Breast epithelium (tissue), 4 donors: ENCODE data around the gene KLHL29. TPM values are rescaled to one million over a fixed set of nuclear protein-coding genes. Genes with fewer than 3 reads are reported as not detected.
"Not testable (repeated sequence)": the region's sequence is repeated elsewhere in the genome, so short reads cannot be mapped to it uniquely, and the experiment has no call there.

Experiments used
- DNase-seq, 2 donors: peaks; one replicate each; pipeline ENCODE4 v3.0.0-alpha.2; 2019; ENCODE audit warnings: low spot score in 2 of 2
- H3K27ac ChIP-seq, 2 donors: fragments of 200-600 bp; sonication (generic) in 1 of 2; one replicate each; pipeline ENCODE4 v1.5.1; 2016 to 2019; ENCODE audit warnings: mild to moderate bottlenecking in 1 of 2
- H3K27me3 ChIP-seq, 2 donors: fragments of 200-600 bp; sonication (generic) in 1 of 2; one replicate each; pipeline versions ENCODE4 v1.5.1 to v1.6.0; 2017 to 2019; ENCODE audit warnings: control low read depth in 1 of 2, mild to moderate bottlenecking in 1 of 2
- H3K36me3 ChIP-seq: fragments of 200-600 bp; one replicate; pipeline ENCODE4 v1.5.1; 2019
- H3K4me1 ChIP-seq, 2 donors: fragments of 200-600 bp; sonication (generic); one replicate each; pipeline ENCODE4 v1.5.1; 2016 to 2019; ENCODE audit warnings: control low read depth in 1 of 2
- H3K4me3 ChIP-seq, 3 donors: fragments of 200-600 bp; sonication (generic); 1 replicate in 2 of 3; 2 replicates in 1 of 3; pipeline ENCODE4 v1.5.1; 2016 to 2019; ENCODE audit warnings: mild to moderate bottlenecking in 3 of 3, moderate library complexity in 2 of 3
- H3K9me3 ChIP-seq, 2 donors: fragments of 200-600 bp; sonication (generic) in 1 of 2; one replicate each; pipeline ENCODE4 v1.5.1; 2016 to 2019; ENCODE audit warnings: control low read depth in 1 of 2
- CTCF ChIP-seq, 3 donors: fragments of 450-650 bp; IDR thresholded peaks; one replicate each; pipeline ENCODE4 v1.5.1; 2016 to 2017; ENCODE audit warnings: antibody characterized with exemption in 3 of 3, mild to moderate bottlenecking in 3 of 3, moderate library complexity in 3 of 3
- POLR2A ChIP-seq: fragments of 450-650 bp; IDR thresholded peaks from one replicate; pipeline ENCODE4 v1.6.1; 2016; ENCODE audit warnings: antibody characterized with exemption, mild to moderate bottlenecking, moderate library complexity
- POLR2AphosphoS5 ChIP-seq, 3 donors: sonication (generic); formaldehyde crosslinking; IDR thresholded peaks; one replicate each; pipeline ENCODE4 v1.6.1; 2017; ENCODE audit warnings: antibody characterized with exemption in 3 of 3
- intact Hi-C: fragments of 100-400 bp; cut with DNase I; formaldehyde crosslinking; loops from one replicate; pipeline ENCODE4 v1.15.1; 2023; ENCODE audit warnings: low total_unique reads
- total RNA-seq, 3 donors: library from RNA; depleted of rRNA; stranded (reverse); fragments of >200 nt; gene quantifications; one replicate each; pipeline ENCODE4 v1.1.0, GENCODE V29; 2016

KLHL29 gene
- total RNA-seq, 3 donors from 2014 or later = 4.5 to 20.9 (median 14.7) TPM

- intact Hi-C loops = no loop called here
These were observed 37.4 kb upstream of the KLHL29 start for GRCh38 chr2:23347471-23348092.

GRCh38 chr2:23348093-23348481 is 36.9 kb upstream of the KLHL29 start:
- H3K4me3 ChIP-seq, DNase-seq, H3K27ac ChIP-seq, H3K9me3 ChIP-seq, intact Hi-C loops, H3K27me3 ChIP-seq, H3K36me3 ChIP-seq, H3K4me1 ChIP-seq: not testable (repeated sequence)

More at GRCh38 chr2:23347471-23348092, 37.4 kb upstream of the KLHL29 start:
- Histone ChIP-seq H3K27ac (no peak overlapping the region), H3K36me3 (no peaks in the 10 kb centered on the region), H3K27me3 (no peaks in the 10 kb centered on the region), H3K4me1 (no peaks in the 10 kb centered on the region), H3K4me3 (no peak overlapping the region), H3K9me3 (no peaks in the 10 kb centered on the region)
- TF ChIP-seq POLR2A (no peak), CTCF (IDR thresholded peaks at IDR 0.05) (no peak), POLR2AphosphoS5 (IDR thresholded peaks at IDR 0.05) (no peak)
- DNase-seq = no peak

GRCh38 chr2:23349508-23349907 is 35.5 kb upstream of the KLHL29 start:
- intact Hi-C loops = no loop called here
- no peaks in the 10 kb centered on the region for H3K4me1 ChIP-seq
- no peaks in the 10 kb centered on the region for H3K9me3 ChIP-seq
- no peaks in the 10 kb centered on the region for H3K36me3 ChIP-seq
- H3K4me3 ChIP-seq = no peak overlapping the region
- no peak for DNase-seq
- H3K27ac ChIP-seq = no peak overlapping the region
- H3K27me3 ChIP-seq = no peaks in the 10 kb centered on the region
- TF ChIP-seq CTCF (IDR thresholded peaks at IDR 0.05) (no peak), POLR2A (no peak), POLR2AphosphoS5 (IDR thresholded peaks at IDR 0.05) (no peak)

DNA sequence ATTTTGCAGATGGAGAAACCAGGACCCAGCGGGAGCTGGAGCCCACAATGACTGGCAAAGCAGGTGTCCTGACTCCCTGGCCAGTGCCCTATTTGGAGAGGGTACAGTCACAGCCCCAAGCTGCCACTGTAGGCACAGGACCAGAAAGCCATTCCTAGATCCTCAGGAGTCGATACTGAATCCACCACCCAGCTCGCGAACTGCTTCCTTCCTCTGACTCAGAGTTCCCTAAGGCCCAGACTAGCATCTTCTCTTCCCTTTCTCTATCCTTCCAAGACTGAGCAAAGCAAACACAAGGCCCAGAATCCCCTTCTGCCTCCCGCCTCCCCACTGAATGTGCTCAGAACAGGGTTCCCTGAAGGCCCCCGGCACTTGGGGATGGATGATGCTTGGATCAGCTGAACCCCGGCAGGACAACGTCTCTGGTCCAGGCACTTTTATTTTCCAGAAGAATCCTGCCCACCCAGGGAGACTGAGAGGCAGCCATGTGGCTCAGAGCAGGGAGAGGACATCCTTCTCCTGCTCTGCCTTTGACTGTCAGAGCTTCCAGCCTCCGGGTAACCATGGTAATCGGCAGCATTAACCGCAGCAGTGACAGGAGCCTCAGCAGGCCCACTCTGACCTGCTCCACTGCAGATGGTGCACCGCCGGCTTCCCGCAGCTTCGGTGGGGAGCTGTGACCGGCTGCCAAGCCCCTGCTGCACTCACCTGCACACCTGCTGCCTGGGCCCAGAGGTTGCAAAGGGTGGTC is 34.8 kb upstream of the KLHL29 start:
- TF ChIP-seq POLR2AphosphoS5 (IDR thresholded peaks at IDR 0.05) = no peak
- TF ChIP-seq POLR2A = no peak
- no peaks in the 10 kb centered on the region for H3K36me3 ChIP-seq
- H3K4me3 ChIP-seq = no peak overlapping the region
- H3K27ac ChIP-seq = peak overlapping the region; percentile 21 to 90
- peak in 1 of 2 donors; percentile 27 for DNase-seq
- no peaks in the 10 kb centered on the region for H3K4me1 ChIP-seq
- intact Hi-C loops = no loop called here
- H3K9me3 ChIP-seq = no peaks in the 10 kb centered on the region
- no peaks in the 10 kb centered on the region for H3K27me3 ChIP-seq

DNA sequence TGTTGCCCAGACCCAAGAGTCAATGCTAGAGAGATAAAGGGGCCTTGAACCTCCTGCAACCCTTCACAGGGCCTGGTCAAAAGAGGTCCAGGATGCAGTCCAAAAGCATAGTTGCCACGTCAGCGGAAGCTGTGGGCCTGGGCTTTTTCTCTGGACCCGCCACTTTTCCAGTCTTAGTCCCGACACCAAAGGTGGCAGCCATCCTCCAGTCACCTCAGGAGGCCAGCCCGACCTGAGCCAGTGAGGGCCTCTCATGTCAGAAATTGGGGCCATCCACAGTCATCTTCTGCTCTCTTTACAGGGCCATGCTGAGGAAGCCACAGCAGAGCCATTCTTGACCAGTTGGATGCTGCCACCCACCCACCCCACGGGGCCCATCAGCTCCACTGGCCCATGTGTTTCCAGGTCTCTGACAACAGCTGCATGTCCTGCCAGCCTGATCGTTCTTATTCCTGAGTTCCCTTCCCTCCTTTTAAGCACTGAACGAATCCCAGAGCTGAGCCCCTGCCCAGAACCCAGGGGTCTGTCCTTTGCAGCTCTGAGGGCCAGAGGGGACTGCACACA is 34.1 kb upstream of the KLHL29 start:
- DNase-seq = no peak
- H3K27me3 ChIP-seq = no peaks in the 10 kb centered on the region
- TF ChIP-seq POLR2AphosphoS5 (IDR thresholded peaks at IDR 0.05) = no peak
- no peak for TF ChIP-seq POLR2A
- TF ChIP-seq CTCF (IDR thresholded peaks at IDR 0.05) = no peak
- H3K4me1 ChIP-seq = no peaks in the 10 kb centered on the region
- H3K9me3 ChIP-seq = no peaks in the 10 kb centered on the region
- peak overlapping the region; percentile 21 to 90 for H3K27ac ChIP-seq
- peak overlapping the region in 1 of 3 donors; percentile 49 for H3K4me3 ChIP-seq
- intact Hi-C loops = no loop called here
- H3K36me3 ChIP-seq = no peaks in the 10 kb centered on the region
